ENCODE measurements around the gene FHL1.
A peak's percentile ranks its signal among the peaks of the same experiment; 100 is the strongest.

Gene FHL1

GRCh38 chrX:136122207-136122606, 25.1 kb upstream of the FHL1 start:
- Histone ChIP-seq H3K36me3 (ENCODE audit: control insufficient read depth in 2 of 2, insufficient read depth in 2 of 2, low read length in 2 of 2) (no peaks in the 10 kb centered on the region), H3K4me1 (ENCODE audit: control insufficient read depth, insufficient read depth, low read length) (peaks cover 5% of the 10 kb centered on the region), H3K27ac (ENCODE audit: low read length) (no peak overlapping the region), H3K27me3 (ENCODE audit: control insufficient read depth in 1 of 2, insufficient read depth in 2 of 2, low read length in 2 of 2) (peaks cover 0 to 5% of the 10 kb centered on the region in 2 donors), H3K9me3 (ENCODE audit: control insufficient read depth in 2 of 2, low read length in 2 of 2) (no peaks in the 10 kb centered on the region), H3K4me3 (ENCODE audit: low read length in 2 of 2) (no peak overlapping the region), H3K9ac (ENCODE audit: low read length in 2 of 2) (no peak overlapping the region)

- Histone ChIP-seq H3K27ac (ENCODE audit: low read length) (no peak overlapping the region), H3K27me3 (ENCODE audit: control insufficient read depth in 1 of 2, insufficient read depth in 2 of 2, low read length in 2 of 2) (peaks cover 0 to 5% of the 10 kb centered on the region in 2 donors), H3K36me3 (ENCODE audit: control insufficient read depth in 2 of 2, insufficient read depth in 2 of 2, low read length in 2 of 2) (no peaks in the 10 kb centered on the region), H3K4me3 (ENCODE audit: low read length in 2 of 2) (no peak overlapping the region), H3K9me3 (ENCODE audit: control insufficient read depth in 2 of 2, low read length in 2 of 2) (no peaks in the 10 kb centered on the region), H3K9ac (ENCODE audit: low read length in 2 of 2) (no peak overlapping the region), H3K4me1 (ENCODE audit: control insufficient read depth, insufficient read depth, low read length) (peaks cover 8% of the 10 kb centered on the region)
These were observed 22.2 kb upstream of the FHL1 start for GRCh38 chrX:136125106-136125505.

GRCh38 chrX:136126371-136126770, 21.0 kb upstream of the FHL1 start:
- Histone ChIP-seq H3K9me3 (ENCODE audit: control insufficient read depth in 2 of 2, low read length in 2 of 2) (no peaks in the 10 kb centered on the region), H3K36me3 (ENCODE audit: control insufficient read depth in 2 of 2, insufficient read depth in 2 of 2, low read length in 2 of 2) (no peaks in the 10 kb centered on the region), H3K27me3 (ENCODE audit: control insufficient read depth in 1 of 2, insufficient read depth in 2 of 2, low read length in 2 of 2) (peaks cover 0 to 5% of the 10 kb centered on the region in 2 donors), H3K4me1 (ENCODE audit: control insufficient read depth, insufficient read depth, low read length) (peaks cover 8% of the 10 kb centered on the region), H3K9ac (ENCODE audit: low read length in 2 of 2) (peak overlapping the region in 1 of 2 donors; percentile 55), H3K27ac (ENCODE audit: low read length) (peak overlapping the region; percentile 46), H3K4me3 (ENCODE audit: low read length in 2 of 2) (no peak overlapping the region)

DNA sequence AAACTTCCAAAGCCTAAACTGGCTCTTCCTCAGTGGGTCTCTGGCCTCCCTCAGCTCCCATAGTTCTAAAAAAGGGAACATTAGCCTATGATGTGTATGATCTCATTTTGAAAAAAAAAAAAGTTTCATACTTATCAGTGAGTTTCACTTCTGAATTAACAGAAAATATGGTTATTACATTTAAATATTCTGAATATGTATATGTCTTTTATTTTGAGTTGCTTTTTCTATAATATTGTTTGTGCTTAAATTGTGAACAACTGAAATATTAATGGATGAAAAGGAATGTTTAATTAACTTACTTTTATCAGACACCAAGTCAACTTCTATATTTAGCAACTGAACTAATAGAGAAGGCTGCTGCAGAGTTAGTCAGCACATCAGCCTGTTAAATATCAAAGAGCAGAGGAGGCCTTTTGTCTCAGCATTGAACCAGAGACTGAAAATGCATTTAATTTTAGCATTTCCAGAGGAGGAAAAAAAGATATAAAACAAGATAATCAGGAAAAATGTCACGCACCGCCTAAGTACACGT, 20.4 kb upstream of the FHL1 start:
- Histone ChIP-seq H3K9ac (ENCODE audit: low read length in 2 of 2) (peak overlapping the region in 1 of 2 donors; percentile 55), H3K9me3 (ENCODE audit: control insufficient read depth in 2 of 2, low read length in 2 of 2) (no peaks in the 10 kb centered on the region), H3K27me3 (ENCODE audit: control insufficient read depth in 1 of 2, insufficient read depth in 2 of 2, low read length in 2 of 2) (peaks cover 0 to 5% of the 10 kb centered on the region in 2 donors), H3K36me3 (ENCODE audit: control insufficient read depth in 2 of 2, insufficient read depth in 2 of 2, low read length in 2 of 2) (no peaks in the 10 kb centered on the region), H3K4me1 (ENCODE audit: control insufficient read depth, insufficient read depth, low read length) (peaks cover 8% of the 10 kb centered on the region), H3K4me3 (ENCODE audit: low read length in 2 of 2) (no peak overlapping the region), H3K27ac (ENCODE audit: low read length) (peak overlapping the region; percentile 60)

- peak overlapping the region in 1 of 2 donors; percentile 5 for H3K9ac ChIP-seq (ENCODE audit: low read length in 2 of 2)
- peaks cover 5% of the 10 kb centered on the region for H3K4me1 ChIP-seq (ENCODE audit: control insufficient read depth, insufficient read depth, low read length)
- no peaks in the 10 kb centered on the region for H3K36me3 ChIP-seq (ENCODE audit: control insufficient read depth in 2 of 2, insufficient read depth in 2 of 2, low read length in 2 of 2)
- H3K27me3 ChIP-seq (ENCODE audit: control insufficient read depth in 1 of 2, insufficient read depth in 2 of 2, low read length in 2 of 2), result peaks cover 0 to 2% of the 10 kb centered on the region in 2 donors
- no peak overlapping the region for H3K4me3 ChIP-seq (ENCODE audit: low read length in 2 of 2)
- H3K27ac ChIP-seq (ENCODE audit: low read length), result no peak overlapping the region
- no peaks in the 10 kb centered on the region for H3K9me3 ChIP-seq (ENCODE audit: control insufficient read depth in 2 of 2, low read length in 2 of 2)
These were observed 18.6 kb upstream of the FHL1 start for GRCh38 chrX:136128743-136129142.

DNA sequence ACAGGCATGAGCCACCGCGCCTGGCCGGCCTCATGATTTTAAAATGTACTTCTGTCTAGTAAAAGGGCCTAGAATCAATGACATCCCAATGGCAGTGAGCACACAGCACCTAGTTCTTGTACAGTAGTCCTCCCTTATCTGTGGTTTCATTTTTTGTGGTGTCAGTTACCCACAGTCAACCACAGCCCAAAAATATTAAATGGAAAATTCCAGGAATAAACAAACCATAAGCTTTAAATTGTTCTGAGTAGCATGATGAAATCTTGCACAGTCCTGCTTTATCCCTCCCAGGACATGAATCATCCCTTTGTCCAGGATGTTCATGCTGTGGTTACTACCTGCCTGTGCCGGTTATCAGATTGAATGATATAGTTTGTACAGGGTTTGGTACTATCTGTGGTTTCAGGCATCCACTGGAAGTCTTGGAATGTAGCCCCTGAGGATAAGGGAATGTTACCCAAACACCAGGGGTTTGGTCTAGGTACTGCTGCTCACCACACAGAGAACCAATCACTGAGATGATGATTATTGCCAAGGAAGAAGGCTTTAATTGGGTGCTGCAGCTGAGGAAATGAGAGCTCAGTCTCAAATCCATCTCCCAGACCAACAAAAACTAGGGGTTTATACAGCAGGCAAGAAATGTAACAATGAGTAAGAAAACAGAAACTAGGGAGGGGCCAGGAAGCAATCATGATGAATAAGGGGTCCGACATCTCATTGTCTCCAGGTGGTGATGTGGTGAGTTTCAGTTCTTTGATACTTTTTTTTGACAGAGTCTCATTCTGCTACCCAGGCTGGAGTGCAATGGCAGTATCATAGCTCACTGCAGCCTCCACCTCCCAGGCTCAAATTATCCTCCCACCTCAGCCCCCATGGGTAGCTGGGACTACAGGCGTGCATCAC, 16.2 kb upstream of the FHL1 start:
- H3K9ac ChIP-seq (ENCODE audit: low read length in 2 of 2), result no peak overlapping the region
- no peak overlapping the region for H3K4me3 ChIP-seq (ENCODE audit: low read length in 2 of 2)
- no peaks in the 10 kb centered on the region for H3K27me3 ChIP-seq (ENCODE audit: control insufficient read depth in 1 of 2, insufficient read depth in 2 of 2, low read length in 2 of 2)
- H3K36me3 ChIP-seq (ENCODE audit: control insufficient read depth in 2 of 2, insufficient read depth in 2 of 2, low read length in 2 of 2), result no peaks in the 10 kb centered on the region
- no peak overlapping the region for H3K27ac ChIP-seq (ENCODE audit: low read length)
- no peaks in the 10 kb centered on the region for H3K9me3 ChIP-seq (ENCODE audit: control insufficient read depth in 2 of 2, low read length in 2 of 2)
- peaks cover 5% of the 10 kb centered on the region for H3K4me1 ChIP-seq (ENCODE audit: control insufficient read depth, insufficient read depth, low read length)

GRCh38 chrX:136138939-136139338, 8.4 kb upstream of the FHL1 start:
- Histone ChIP-seq H3K9me3 (ENCODE audit: control insufficient read depth in 2 of 2, low read length in 2 of 2) (no peaks in the 10 kb centered on the region), H3K27ac (ENCODE audit: low read length) (no peak overlapping the region), H3K9ac (ENCODE audit: low read length in 2 of 2) (no peak overlapping the region), H3K4me1 (ENCODE audit: control insufficient read depth, insufficient read depth, low read length) (no peaks in the 10 kb centered on the region), H3K4me3 (ENCODE audit: low read length in 2 of 2) (no peak overlapping the region), H3K27me3 (ENCODE audit: control insufficient read depth in 1 of 2, insufficient read depth in 2 of 2, low read length in 2 of 2) (no peaks in the 10 kb centered on the region), H3K36me3 (ENCODE audit: control insufficient read depth in 2 of 2, insufficient read depth in 2 of 2, low read length in 2 of 2) (no peaks in the 10 kb centered on the region)

DNA sequence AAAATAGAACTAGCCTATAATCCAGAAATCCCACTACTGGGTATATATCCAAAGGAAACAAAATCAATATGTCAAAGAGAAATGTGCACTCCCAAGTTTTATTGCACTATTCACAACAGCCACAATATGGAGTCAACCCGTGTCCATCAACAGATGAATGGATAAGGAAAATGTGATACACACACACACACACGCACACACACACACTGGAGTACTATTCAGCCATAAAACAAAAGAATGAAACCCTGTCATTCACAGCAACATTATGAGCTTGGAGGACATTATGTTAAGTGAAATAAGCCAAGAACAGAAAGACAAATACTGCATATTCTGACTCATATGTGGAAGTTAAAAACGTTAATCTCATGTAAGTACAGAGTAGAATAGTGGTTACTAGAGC, 5.8 kb upstream of the FHL1 start:
- Histone ChIP-seq H3K4me1 (ENCODE audit: control insufficient read depth, insufficient read depth, low read length) (no peaks in the 10 kb centered on the region), H3K27me3 (ENCODE audit: control insufficient read depth in 1 of 2, insufficient read depth in 2 of 2, low read length in 2 of 2) (no peaks in the 10 kb centered on the region), H3K9me3 (ENCODE audit: control insufficient read depth in 2 of 2, low read length in 2 of 2) (no peaks in the 10 kb centered on the region), H3K4me3 (ENCODE audit: low read length in 2 of 2) (no peak overlapping the region), H3K9ac (ENCODE audit: low read length in 2 of 2) (no peak overlapping the region), H3K27ac (ENCODE audit: low read length) (no peak overlapping the region), H3K36me3 (ENCODE audit: control insufficient read depth in 2 of 2, insufficient read depth in 2 of 2, low read length in 2 of 2) (no peaks in the 10 kb centered on the region)

DNA sequence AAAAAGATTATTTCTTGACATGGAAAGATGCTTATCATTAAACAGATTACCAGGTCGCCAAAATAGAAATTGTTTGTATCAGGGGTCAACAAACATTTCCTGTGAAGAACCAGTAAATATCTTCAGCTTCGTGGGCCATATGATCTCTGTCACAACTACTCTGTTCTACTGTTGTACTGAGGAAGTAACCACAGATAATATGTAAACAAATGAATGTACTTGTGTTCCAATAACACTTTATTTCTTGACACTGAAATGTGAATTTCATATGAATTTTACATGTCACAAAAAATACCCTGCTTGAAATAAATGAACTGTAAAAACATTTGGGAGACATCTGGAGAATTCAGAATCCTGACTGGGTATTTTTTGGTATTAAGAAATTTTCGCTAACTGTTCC, 4.7 kb upstream of the FHL1 start:
- H3K36me3 ChIP-seq (ENCODE audit: control insufficient read depth in 2 of 2, insufficient read depth in 2 of 2, low read length in 2 of 2), result no peaks in the 10 kb centered on the region
- no peak overlapping the region for H3K4me3 ChIP-seq (ENCODE audit: low read length in 2 of 2)
- no peaks in the 10 kb centered on the region for H3K9me3 ChIP-seq (ENCODE audit: control insufficient read depth in 2 of 2, low read length in 2 of 2)
- no peaks in the 10 kb centered on the region for H3K27me3 ChIP-seq (ENCODE audit: control insufficient read depth in 1 of 2, insufficient read depth in 2 of 2, low read length in 2 of 2)
- H3K4me1 ChIP-seq (ENCODE audit: control insufficient read depth, insufficient read depth, low read length), result no peaks in the 10 kb centered on the region
- H3K27ac ChIP-seq (ENCODE audit: low read length), result no peak overlapping the region
- no peak overlapping the region for H3K9ac ChIP-seq (ENCODE audit: low read length in 2 of 2)

GRCh38 chrX:136143711-136144110, 3.6 kb upstream of the FHL1 start:
- no peaks in the 10 kb centered on the region for H3K4me1 ChIP-seq (ENCODE audit: control insufficient read depth, insufficient read depth, low read length)
- no peak overlapping the region for H3K4me3 ChIP-seq (ENCODE audit: low read length in 2 of 2)
- H3K9me3 ChIP-seq (ENCODE audit: control insufficient read depth in 2 of 2, low read length in 2 of 2), result no peaks in the 10 kb centered on the region
- no peak overlapping the region for H3K27ac ChIP-seq (ENCODE audit: low read length)
- H3K36me3 ChIP-seq (ENCODE audit: control insufficient read depth in 2 of 2, insufficient read depth in 2 of 2, low read length in 2 of 2), result no peaks in the 10 kb centered on the region
- H3K27me3 ChIP-seq (ENCODE audit: control insufficient read depth in 1 of 2, insufficient read depth in 2 of 2, low read length in 2 of 2), result no peaks in the 10 kb centered on the region
- no peak overlapping the region for H3K9ac ChIP-seq (ENCODE audit: low read length in 2 of 2)

Data from stomach smooth muscle (tissue), 2 donors.